ENCODE data around the gene SLC13A3.

SLC13A3 gene

GRCh38 chr20:46592580-46593362, 58.5 kb downstream of the SLC13A3 start:
- H3K36me3 ChIP-seq (ENCODE audit: insufficient read depth, low read depth, low read length): no peaks in the 10 kb centered on the region
- peaks cover 14% of the 10 kb centered on the region; the same call in 1 of the 2 replicates for H3K4me1 ChIP-seq (ENCODE audit: insufficient read depth, low read length)
- no peak overlapping the region for H3K27ac ChIP-seq (ENCODE audit: low read length)
- H3K9ac ChIP-seq (ENCODE audit: low read depth, low read length): no peak overlapping the region
- no peak overlapping the region for H3K4me3 ChIP-seq (ENCODE audit: low read length)
- H3K27me3 ChIP-seq (ENCODE audit: insufficient read depth, low read length): no peaks in the 10 kb centered on the region
- no peaks in the 10 kb centered on the region for H3K9me3 ChIP-seq (ENCODE audit: insufficient read depth, low read depth, low read length)

DNA sequence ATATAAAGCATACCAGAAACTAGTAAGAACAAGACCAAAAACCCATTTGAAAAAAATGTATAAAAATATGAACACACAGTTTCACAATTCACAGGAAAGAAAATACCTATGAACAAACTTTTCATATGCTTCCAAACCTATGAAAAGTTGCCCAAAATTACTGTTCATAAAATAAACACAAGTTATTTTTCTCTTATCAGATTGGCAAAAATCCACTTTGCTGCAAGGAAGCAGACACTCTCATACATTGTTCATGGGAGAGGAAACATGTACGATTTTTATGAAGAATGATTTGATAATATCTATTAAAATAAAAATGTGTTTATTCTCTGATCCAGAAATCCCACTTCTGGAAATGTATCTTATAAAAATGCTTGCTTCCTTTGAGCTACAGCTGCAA, 60.8 kb downstream of the SLC13A3 start:
- Histone ChIP-seq H3K27ac (ENCODE audit: low read length) (no peak overlapping the region), H3K36me3 (ENCODE audit: insufficient read depth, low read depth, low read length) (no peaks in the 10 kb centered on the region), H3K4me1 (ENCODE audit: insufficient read depth, low read length) (peaks cover 12% of the 10 kb centered on the region; the same call in 1 of the 2 replicates), H3K27me3 (ENCODE audit: insufficient read depth, low read length) (no peaks in the 10 kb centered on the region), H3K9me3 (ENCODE audit: insufficient read depth, low read depth, low read length) (no peaks in the 10 kb centered on the region), H3K9ac (ENCODE audit: low read depth, low read length) (no peak overlapping the region), H3K4me3 (ENCODE audit: low read length) (no peak overlapping the region)

GRCh38 chr20:46588532-46589511, 62.4 kb downstream of the SLC13A3 start:
- Histone ChIP-seq H3K27me3 (ENCODE audit: insufficient read depth, low read length) (no peaks in the 10 kb centered on the region), H3K9ac (ENCODE audit: low read depth, low read length) (no peak overlapping the region), H3K27ac (ENCODE audit: low read length) (no peak overlapping the region), H3K36me3 (ENCODE audit: insufficient read depth, low read depth, low read length) (no peaks in the 10 kb centered on the region), H3K9me3 (ENCODE audit: insufficient read depth, low read depth, low read length) (no peaks in the 10 kb centered on the region), H3K4me3 (ENCODE audit: low read length) (no peak overlapping the region), H3K4me1 (ENCODE audit: insufficient read depth, low read length) (peaks cover 11% of the 10 kb centered on the region; the same call in 1 of the 2 replicates)

- H3K27ac ChIP-seq (ENCODE audit: low read length): no peak overlapping the region
- no peaks in the 10 kb centered on the region for H3K36me3 ChIP-seq (ENCODE audit: insufficient read depth, low read depth, low read length)
- no peak overlapping the region for H3K9ac ChIP-seq (ENCODE audit: low read depth, low read length)
- no peak overlapping the region for H3K4me3 ChIP-seq (ENCODE audit: low read length)
- H3K9me3 ChIP-seq (ENCODE audit: insufficient read depth, low read depth, low read length): no peaks in the 10 kb centered on the region
- peaks cover 17% of the 10 kb centered on the region; the same call in 1 of the 2 replicates for H3K4me1 ChIP-seq (ENCODE audit: insufficient read depth, low read length)
- no peaks in the 10 kb centered on the region for H3K27me3 ChIP-seq (ENCODE audit: insufficient read depth, low read length)
Observed at GRCh38 chr20:46587986-46588385, 63.3 kb downstream of the SLC13A3 start.

DNA sequence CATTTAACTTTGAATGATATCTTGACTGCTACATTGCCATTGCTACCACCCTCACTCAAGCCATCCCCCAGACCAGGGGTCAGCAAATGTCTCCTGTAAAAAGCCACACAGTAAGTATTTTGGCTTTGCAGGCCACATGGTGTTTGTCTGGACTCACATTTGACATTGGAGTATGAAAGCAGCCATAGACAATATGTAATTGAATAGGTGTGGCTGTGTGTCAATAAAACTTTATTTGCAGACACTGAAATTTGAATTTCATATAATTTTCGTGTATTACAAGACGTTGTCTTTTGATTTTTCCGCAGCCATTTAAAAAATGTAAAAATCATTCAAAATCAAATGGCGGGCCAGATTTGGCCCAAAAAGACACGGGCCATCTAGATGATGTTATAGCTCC, 64.5 kb downstream of the SLC13A3 start:
- Histone ChIP-seq H3K27me3 (ENCODE audit: insufficient read depth, low read length) (no peaks in the 10 kb centered on the region), H3K4me1 (ENCODE audit: insufficient read depth, low read length) (peaks cover 21% of the 10 kb centered on the region; the same call in 1 of the 2 replicates), H3K4me3 (ENCODE audit: low read length) (no peak overlapping the region), H3K27ac (ENCODE audit: low read length) (no peak overlapping the region), H3K9ac (ENCODE audit: low read depth, low read length) (no peak overlapping the region), H3K36me3 (ENCODE audit: insufficient read depth, low read depth, low read length) (no peaks in the 10 kb centered on the region), H3K9me3 (ENCODE audit: insufficient read depth, low read depth, low read length) (no peaks in the 10 kb centered on the region)

DNA sequence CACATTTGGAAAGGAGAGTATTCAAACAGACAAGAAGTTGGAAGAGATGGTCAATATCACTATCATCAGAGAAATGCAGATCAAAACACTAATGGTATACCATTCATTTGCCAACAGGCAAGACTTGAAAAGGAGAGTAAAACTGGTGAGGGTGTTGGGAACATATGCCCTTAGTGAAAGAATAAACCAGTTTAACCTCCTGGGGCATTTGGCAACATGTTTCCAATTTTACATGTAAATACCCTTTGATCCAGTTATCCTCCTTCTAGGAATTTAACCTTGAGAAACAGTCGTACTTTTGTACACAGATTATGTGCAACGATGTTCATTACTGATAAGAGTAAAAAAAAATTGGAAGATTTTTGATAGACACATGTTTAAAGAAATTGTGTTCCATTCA, 66.8 kb downstream of the SLC13A3 start:
- no peaks in the 10 kb centered on the region for H3K27me3 ChIP-seq (ENCODE audit: insufficient read depth, low read length)
- H3K4me1 ChIP-seq (ENCODE audit: insufficient read depth, low read length): peaks cover 21% of the 10 kb centered on the region; the same call in 1 of the 2 replicates
- H3K27ac ChIP-seq (ENCODE audit: low read length): no peak overlapping the region
- no peaks in the 10 kb centered on the region for H3K36me3 ChIP-seq (ENCODE audit: insufficient read depth, low read depth, low read length)
- H3K4me3 ChIP-seq (ENCODE audit: low read length): 0 out of 2 replicates have a peak overlapping the region, but pooled peaks have one; percentile 44
- peaks cover 13% of the 10 kb centered on the region for H3K9me3 ChIP-seq (ENCODE audit: insufficient read depth, low read depth, low read length)
- no peak overlapping the region for H3K9ac ChIP-seq (ENCODE audit: low read depth, low read length)

DNA sequence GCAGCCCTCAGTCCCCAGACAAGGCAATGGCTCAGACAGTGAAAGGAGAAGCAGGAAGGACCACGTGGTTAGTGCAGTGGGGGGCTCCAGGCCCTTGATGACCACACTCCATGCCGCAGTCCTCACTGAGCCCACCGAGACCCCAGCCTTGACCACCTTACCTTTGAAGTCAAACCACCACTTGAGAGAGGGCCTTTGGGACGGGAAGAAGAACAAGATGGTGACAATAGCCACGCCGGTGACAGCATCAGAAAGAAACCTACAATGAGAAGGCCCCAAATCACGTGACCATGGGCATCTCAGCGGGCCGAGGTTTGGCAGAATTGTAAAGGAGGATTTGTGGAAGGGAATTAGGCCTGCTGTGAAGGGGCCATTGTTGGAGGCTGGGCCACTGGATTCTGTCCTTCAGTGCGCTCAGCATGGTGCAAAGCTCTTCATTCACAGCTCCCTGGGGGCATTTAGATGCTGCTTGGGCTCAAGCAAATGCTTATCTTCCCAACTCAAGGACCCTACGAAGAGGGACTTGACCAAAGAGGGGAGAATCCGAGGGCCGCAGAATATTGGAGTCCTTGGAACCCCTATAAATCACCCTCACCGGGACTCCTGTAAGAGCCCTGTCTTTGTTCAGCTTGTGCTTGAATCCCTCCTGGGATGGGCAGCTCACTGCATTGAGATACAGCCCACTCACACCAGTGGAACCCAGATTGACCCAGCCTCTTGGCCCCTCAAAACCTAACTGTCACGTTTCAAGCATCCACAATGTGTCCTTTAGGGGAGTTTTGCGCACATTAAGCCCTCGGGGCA, 67.6 kb downstream of the SLC13A3 start:
- H3K9me3 ChIP-seq (ENCODE audit: insufficient read depth, low read depth, low read length): peaks cover 13% of the 10 kb centered on the region
- H3K36me3 ChIP-seq (ENCODE audit: insufficient read depth, low read depth, low read length): no peaks in the 10 kb centered on the region
- no peak overlapping the region for H3K27ac ChIP-seq (ENCODE audit: low read length)
- peak overlapping the region; percentile 44 for H3K4me3 ChIP-seq (ENCODE audit: low read length)
- H3K4me1 ChIP-seq (ENCODE audit: insufficient read depth, low read length): peaks cover 21% of the 10 kb centered on the region; the same call in 1 of the 2 replicates
- peak overlapping the region; percentile 7; the same call in 1 of the 2 replicates for H3K9ac ChIP-seq (ENCODE audit: low read depth, low read length)
- H3K27me3 ChIP-seq (ENCODE audit: insufficient read depth, low read length): no peaks in the 10 kb centered on the region

DNA sequence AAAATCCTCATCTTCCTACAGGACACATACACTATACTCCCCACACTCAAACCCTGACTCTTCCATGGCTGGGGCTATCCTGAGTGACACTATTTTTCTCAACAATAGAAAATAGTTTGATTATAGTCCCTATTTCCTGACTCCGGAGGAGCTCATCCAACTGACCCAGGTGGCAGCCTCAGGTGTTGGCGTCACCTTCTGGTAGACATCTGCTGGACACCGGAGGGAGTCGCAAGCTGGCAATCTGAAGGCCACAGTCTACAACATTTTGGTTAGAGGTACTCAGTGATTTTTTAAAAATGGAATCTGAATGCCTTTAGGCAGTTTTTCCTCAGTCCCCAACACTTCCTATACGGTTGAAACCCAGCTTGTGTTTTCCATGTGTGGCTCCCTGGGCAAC, 68.6 kb downstream of the SLC13A3 start:
- H3K36me3 ChIP-seq (ENCODE audit: insufficient read depth, low read depth, low read length): no peaks in the 10 kb centered on the region
- H3K4me3 ChIP-seq (ENCODE audit: low read length): no peak overlapping the region
- H3K9me3 ChIP-seq (ENCODE audit: insufficient read depth, low read depth, low read length): peaks cover 13% of the 10 kb centered on the region
- no peak overlapping the region for H3K27ac ChIP-seq (ENCODE audit: low read length)
- H3K27me3 ChIP-seq (ENCODE audit: insufficient read depth, low read length): no peaks in the 10 kb centered on the region
- H3K4me1 ChIP-seq (ENCODE audit: insufficient read depth, low read length): peaks cover 21% of the 10 kb centered on the region; the same call in 1 of the 2 replicates
- H3K9ac ChIP-seq (ENCODE audit: low read depth, low read length): peak overlapping the region; percentile 7; the same call in 1 of the 2 replicates

DNA sequence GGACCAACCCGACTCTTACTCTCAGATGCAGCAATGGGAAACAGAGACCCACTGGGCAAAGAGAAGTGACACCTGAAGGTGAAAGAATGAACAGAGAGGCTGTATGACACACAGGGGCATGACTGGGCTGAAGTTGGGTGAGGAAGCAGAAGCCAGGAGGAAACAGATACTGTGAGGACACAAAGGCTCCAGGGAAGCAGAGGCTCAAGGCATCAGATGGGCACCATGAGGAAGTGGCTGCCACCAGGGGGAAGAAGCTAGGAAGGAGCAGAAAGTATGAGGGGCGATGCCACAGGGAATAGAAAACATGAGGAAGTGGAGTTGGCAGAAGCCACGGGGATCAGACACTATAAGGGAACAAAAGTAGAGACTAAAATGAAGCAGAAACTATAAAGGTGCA, 69.9 kb downstream of the SLC13A3 start:
- Histone ChIP-seq H3K9me3 (ENCODE audit: insufficient read depth, low read depth, low read length) (peaks cover 13% of the 10 kb centered on the region), H3K4me3 (ENCODE audit: low read length) (no peak overlapping the region), H3K4me1 (ENCODE audit: insufficient read depth, low read length) (peaks cover 21% of the 10 kb centered on the region; the same call in 1 of the 2 replicates), H3K27ac (ENCODE audit: low read length) (no peak overlapping the region), H3K27me3 (ENCODE audit: insufficient read depth, low read length) (no peaks in the 10 kb centered on the region), H3K36me3 (ENCODE audit: insufficient read depth, low read depth, low read length) (no peaks in the 10 kb centered on the region), H3K9ac (ENCODE audit: low read depth, low read length) (no peak overlapping the region)

DNA sequence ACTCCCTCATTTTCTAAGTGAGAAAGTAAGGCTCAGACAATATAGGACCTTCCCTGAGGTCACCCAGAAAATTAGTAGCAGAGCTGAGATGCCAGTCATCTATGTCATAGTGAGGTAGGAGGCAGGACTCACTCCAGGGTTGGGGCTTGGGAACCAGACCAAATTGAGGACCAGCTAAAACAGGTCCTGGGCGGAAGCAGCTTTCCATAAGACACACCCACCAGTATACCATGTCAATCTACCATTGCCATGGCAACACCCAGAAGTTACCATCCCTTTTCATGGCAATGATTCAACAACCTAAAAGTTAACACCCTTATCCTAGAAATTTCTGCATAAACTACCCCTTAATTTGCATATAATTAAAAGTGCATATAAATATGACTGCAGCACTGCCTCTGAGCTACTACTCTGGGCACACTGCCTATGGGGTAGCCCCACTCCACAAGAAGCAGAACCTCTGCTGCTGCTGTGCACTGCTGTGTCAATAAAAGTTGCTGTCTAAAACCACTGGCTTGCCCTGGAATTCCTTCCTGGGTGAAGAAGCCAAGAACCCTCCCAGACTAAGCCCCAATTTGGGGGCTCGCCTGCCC, 70.5 kb downstream of the SLC13A3 start:
- Histone ChIP-seq H3K27me3 (ENCODE audit: insufficient read depth, low read length) (no peaks in the 10 kb centered on the region), H3K9ac (ENCODE audit: low read depth, low read length) (no peak overlapping the region), H3K9me3 (ENCODE audit: insufficient read depth, low read depth, low read length) (peaks cover 13% of the 10 kb centered on the region), H3K27ac (ENCODE audit: low read length) (no peak overlapping the region), H3K4me1 (ENCODE audit: insufficient read depth, low read length) (peaks cover 21% of the 10 kb centered on the region; the same call in 1 of the 2 replicates), H3K36me3 (ENCODE audit: insufficient read depth, low read depth, low read length) (no peaks in the 10 kb centered on the region), H3K4me3 (ENCODE audit: low read length) (no peak overlapping the region)
